Spinal cord (tissue), 10 donors: ENCODE results near the gene MYOC. TPM values are rescaled to one million over a fixed set of nuclear protein-coding genes. Genes with fewer than 3 reads are reported as not detected.
"Not testable (repeated sequence)": the region's sequence is repeated elsewhere in the genome, so short reads cannot be mapped to it uniquely, and the experiment has no call there.

Source experiments
- DNase-seq, 6 donors: peaks; one replicate each; pipeline versions ENCODE4 v3.0.0 to v3.0.0-alpha.2; 2013 to 2015; ENCODE audit warnings: low spot score in 6 of 6, low read depth in 4 of 6
- H3K27ac ChIP-seq: one replicate; pipeline ENCODE4 v1.5.1; 2013; ENCODE audit warnings: low read depth, low read length, control low read depth
- H3K27me3 ChIP-seq: one replicate; pipeline ENCODE4 v1.6.1; 2013; ENCODE audit warnings: low read length; ENCODE audit not compliant: control insufficient read depth, insufficient read depth
- H3K36me3 ChIP-seq: one replicate; pipeline ENCODE4 v1.6.1; 2013; ENCODE audit warnings: low read length; ENCODE audit not compliant: control insufficient read depth, insufficient read depth
- H3K4me1 ChIP-seq: one replicate; pipeline ENCODE4 v1.6.1; 2013; ENCODE audit warnings: low read length; ENCODE audit not compliant: control insufficient read depth, insufficient read depth
- H3K4me3 ChIP-seq: one replicate; pipeline ENCODE4 v1.5.1; 2013; ENCODE audit warnings: low read depth, low read length, control low read depth
- H3K9me3 ChIP-seq: one replicate; pipeline ENCODE4 v1.6.1; 2013; ENCODE audit warnings: low read length; ENCODE audit not compliant: control insufficient read depth, insufficient read depth
- WGBS: methylation state at CpG from one replicate; pipeline ENCODE4 v1.1.5; 2013; ENCODE audit warnings: missing lambda C conversion rate; ENCODE audit not compliant: insufficient coverage; 5-methylcytosine and 5-hydroxymethylcytosine counted together
- polyA plus RNA-seq, 2 donors: library from polyadenylated mRNA; unstranded; fragments of 120-200 nt; gene quantifications; one replicate each; pipeline ENCODE4 v1.2.1, GENCODE V29; 2013; ENCODE audit not compliant: insufficient read length in 2 of 2
- total RNA-seq, 2 donors: library from RNA; depleted of rRNA in 1 of 2; stranded (reverse); fragments of 120-200 nt in 1 of 2; fragments of >200 nt in 1 of 2; gene quantifications; one replicate each; pipeline versions ENCODE4 v1.2.3 to v1.2.4, GENCODE V29; 2013 to 2014
- donor health status: healthy.

MYOC gene
- total and polyA plus RNA-seq, 4 donors, result 0.21 to 5.2 (median 0.96) TPM

GRCh38 chr1:171668372-171668771 lies 15.9 kb upstream of the MYOC start:
- no peaks in the 10 kb centered on the region for H3K9me3 ChIP-seq
- 80% methylated on average over 3 of the region's 5 CpGs for WGBS
- no peak overlapping the region for H3K4me3 ChIP-seq
- no peak for DNase-seq
- H3K36me3 ChIP-seq, result no peaks in the 10 kb centered on the region
- no peaks in the 10 kb centered on the region for H3K27me3 ChIP-seq
- no peaks in the 10 kb centered on the region for H3K4me1 ChIP-seq
- no peak overlapping the region for H3K27ac ChIP-seq

- Histone ChIP-seq H3K9me3 (no peaks in the 10 kb centered on the region), H3K27ac (no peak overlapping the region), H3K4me1 (no peaks in the 10 kb centered on the region), H3K27me3 (no peaks in the 10 kb centered on the region), H3K4me3 (no peak overlapping the region), H3K36me3 (no peaks in the 10 kb centered on the region)
- no peak for DNase-seq
- 100% methylated on average over 1 of the region's 4 CpGs for WGBS
Measured at GRCh38 chr1:171666114-171666769, 13.8 kb upstream of the MYOC start.

- H3K27ac ChIP-seq, result no peak overlapping the region
Measured at GRCh38 chr1:171664976-171665375, 12.5 kb upstream of the MYOC start.

GRCh38 chr1:171663854-171664575 lies 11.5 kb upstream of the MYOC start:
- DNase-seq, result no peak
- WGBS, result 81% methylated on average over 2 of the region's 4 CpGs
- Histone ChIP-seq H3K27ac (no peak overlapping the region), H3K27me3 (no peaks in the 10 kb centered on the region), H3K4me1 (no peaks in the 10 kb centered on the region), H3K9me3 (no peaks in the 10 kb centered on the region), H3K36me3 (no peaks in the 10 kb centered on the region), H3K4me3 (no peak overlapping the region)

More at GRCh38 chr1:171664976-171665375, 12.5 kb upstream of the MYOC start:
- Histone ChIP-seq H3K36me3 (no peaks in the 10 kb centered on the region), H3K9me3 (no peaks in the 10 kb centered on the region), H3K27me3 (no peaks in the 10 kb centered on the region), H3K4me3 (no peak overlapping the region), H3K4me1 (no peaks in the 10 kb centered on the region)
- no peak for DNase-seq

GRCh38 chr1:171663036-171663853 lies 10.8 kb upstream of the MYOC start:
- DNase-seq, result peak in 1 of 6 donors; percentile 64
- no peak overlapping the region for H3K27ac ChIP-seq
- no peaks in the 10 kb centered on the region for H3K27me3 ChIP-seq
- 80% methylated on average over 2 of the region's 7 CpGs for WGBS
- no peak overlapping the region for H3K4me3 ChIP-seq
- no peaks in the 10 kb centered on the region for H3K9me3 ChIP-seq
- H3K4me1 ChIP-seq, result no peaks in the 10 kb centered on the region
- H3K36me3 ChIP-seq, result no peaks in the 10 kb centered on the region

GRCh38 chr1:171661076-171661650 lies 8.7 kb upstream of the MYOC start:
- 100% methylated on average over 3 of the region's 5 CpGs for WGBS

GRCh38 chr1:171656206-171656605 lies 3.7 kb upstream of the MYOC start:
- 100% methylated on average over 2 of the region's 9 CpGs for WGBS
- H3K27ac ChIP-seq, result peak overlapping the region; percentile 85

More at GRCh38 chr1:171661076-171661650, 8.7 kb upstream of the MYOC start:
- no peak for DNase-seq
- Histone ChIP-seq H3K4me1 (peaks cover under 1% of the 10 kb centered on the region), H3K36me3 (no peaks in the 10 kb centered on the region), H3K27ac (no peak overlapping the region), H3K4me3 (no peak overlapping the region), H3K9me3 (no peaks in the 10 kb centered on the region), H3K27me3 (no peaks in the 10 kb centered on the region)

GRCh38 chr1:171655746-171656116 lies 3.2 kb upstream of the MYOC start:
- H3K4me3 ChIP-seq, result no peak overlapping the region
- DNase-seq, result no peak
- peak overlapping the region; percentile 85 for H3K27ac ChIP-seq
- 33% methylated on average over 3 of the region's 6 CpGs for WGBS
- no peaks in the 10 kb centered on the region for H3K27me3 ChIP-seq
- no peaks in the 10 kb centered on the region for H3K36me3 ChIP-seq
- no peaks in the 10 kb centered on the region for H3K9me3 ChIP-seq
- peaks cover 28% of the 10 kb centered on the region for H3K4me1 ChIP-seq

More at GRCh38 chr1:171656206-171656605, 3.7 kb upstream of the MYOC start:
- not testable (repeated sequence) for H3K27me3 ChIP-seq, H3K36me3 ChIP-seq, DNase-seq, H3K4me3 ChIP-seq, H3K9me3 ChIP-seq
- H3K4me1 ChIP-seq, result peaks cover 28% of the 10 kb centered on the region

- Histone ChIP-seq H3K27ac (peak overlapping the region; percentile 85), H3K4me1 (peaks cover 28% of the 10 kb centered on the region), H3K36me3 (no peaks in the 10 kb centered on the region), H3K9me3 (no peaks in the 10 kb centered on the region), H3K4me3 (no peak overlapping the region), H3K27me3 (no peaks in the 10 kb centered on the region)
- 37% methylated on average over 23 of the region's 24 CpGs for WGBS
- peak in 3 of 6 donors; percentile 19 to 59 (median 54) for DNase-seq
Measured at GRCh38 chr1:171654942-171655745, 2.7 kb upstream of the MYOC start.
